Measurements from ENCODE around the gene PANX1.
"Not testable (repeated sequence)": the region's sequence is repeated elsewhere in the genome, so short reads cannot be mapped to it uniquely, and the experiment has no call there.

PANX1 gene, protein sequence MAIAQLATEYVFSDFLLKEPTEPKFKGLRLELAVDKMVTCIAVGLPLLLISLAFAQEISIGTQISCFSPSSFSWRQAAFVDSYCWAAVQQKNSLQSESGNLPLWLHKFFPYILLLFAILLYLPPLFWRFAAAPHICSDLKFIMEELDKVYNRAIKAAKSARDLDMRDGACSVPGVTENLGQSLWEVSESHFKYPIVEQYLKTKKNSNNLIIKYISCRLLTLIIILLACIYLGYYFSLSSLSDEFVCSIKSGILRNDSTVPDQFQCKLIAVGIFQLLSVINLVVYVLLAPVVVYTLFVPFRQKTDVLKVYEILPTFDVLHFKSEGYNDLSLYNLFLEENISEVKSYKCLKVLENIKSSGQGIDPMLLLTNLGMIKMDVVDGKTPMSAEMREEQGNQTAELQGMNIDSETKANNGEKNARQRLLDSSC

DNA sequence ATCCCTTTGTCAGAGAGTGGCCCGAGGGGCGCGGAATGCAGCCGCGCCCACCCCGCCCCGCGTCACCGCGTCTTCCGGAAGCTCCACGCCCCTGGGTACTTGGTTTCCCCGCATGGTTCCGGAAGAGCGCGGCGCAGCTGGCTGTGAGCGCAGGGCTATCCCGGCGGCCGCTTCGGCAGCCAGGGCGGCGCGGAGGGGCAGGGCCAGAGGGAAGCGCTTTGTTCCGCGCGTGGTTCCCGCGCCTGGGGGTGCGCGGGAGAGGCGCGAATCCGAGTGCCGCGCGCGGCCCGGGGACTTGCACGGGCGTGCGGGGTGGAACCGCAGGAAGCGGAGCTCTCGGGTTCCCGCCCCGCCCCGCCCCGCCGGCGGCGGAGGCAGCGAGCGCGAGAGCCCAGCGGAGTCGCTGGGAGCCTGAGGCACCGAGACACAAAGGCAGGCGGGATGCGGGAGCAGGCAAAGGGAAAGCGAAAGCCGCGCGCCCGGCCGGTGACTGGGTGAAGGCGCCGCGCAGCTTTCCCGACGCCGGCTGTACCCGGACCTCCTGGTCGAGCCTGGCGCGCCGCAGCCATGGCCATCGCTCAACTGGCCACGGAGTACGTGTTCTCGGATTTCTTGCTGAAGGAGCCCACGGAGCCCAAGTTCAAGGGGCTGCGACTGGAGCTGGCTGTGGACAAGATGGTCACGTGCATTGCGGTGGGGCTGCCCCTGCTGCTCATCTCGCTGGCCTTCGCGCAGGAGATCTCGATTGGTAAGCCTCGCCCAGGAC is at the start of gene PANX1:
Gene PANX1, plus strand, starts transcription at position 96 of the 766 bp plus-strand sequence. Its CDS starts 472 bp downstream, at position 568.
- peak; percentile 66 for DNase-seq (ENCODE audit: low read depth)

DNA sequence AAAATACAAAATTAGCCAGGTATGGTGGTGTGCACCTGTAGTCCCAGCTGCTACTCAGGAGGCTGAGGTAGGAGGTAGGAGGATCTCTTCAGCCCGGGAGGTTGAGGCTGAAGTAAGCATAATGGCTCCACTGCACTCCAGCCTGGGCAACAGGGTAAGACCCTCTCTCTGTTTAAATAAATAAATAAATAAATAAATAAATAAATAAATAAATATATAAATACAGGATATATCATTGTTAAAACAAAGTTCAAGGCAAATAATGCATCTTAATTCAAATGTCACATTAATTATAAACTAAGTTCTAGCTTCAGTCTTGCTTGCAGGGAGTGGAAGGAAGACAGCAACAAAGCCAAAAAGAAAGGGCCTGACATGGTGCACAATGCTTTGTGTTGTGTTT is 44.5 kb upstream of the PANX1 start:
- no peak for DNase-seq (ENCODE audit: low read depth)

DNA sequence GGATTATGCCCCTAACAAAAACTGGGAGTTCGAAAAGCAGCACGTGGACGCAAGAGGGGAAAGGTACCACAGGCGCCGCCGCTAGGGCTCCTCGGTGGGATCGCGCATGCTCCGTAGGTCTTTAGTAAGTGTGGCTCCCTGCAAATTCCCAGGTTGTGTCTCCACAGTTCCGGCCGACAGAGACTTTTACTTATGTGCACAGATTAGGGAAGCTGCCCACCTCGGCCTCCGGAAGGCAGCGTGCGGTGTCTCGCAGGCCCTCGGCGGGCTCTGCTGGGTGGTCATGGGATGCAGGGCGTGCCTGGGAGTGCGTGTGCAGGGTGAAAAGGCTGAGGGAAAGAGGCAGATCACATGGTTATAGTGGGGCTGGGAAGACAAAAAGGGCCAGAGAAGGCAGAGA is 39.7 kb upstream of the PANX1 start:
- no peak for DNase-seq (ENCODE audit: low read depth)

DNA sequence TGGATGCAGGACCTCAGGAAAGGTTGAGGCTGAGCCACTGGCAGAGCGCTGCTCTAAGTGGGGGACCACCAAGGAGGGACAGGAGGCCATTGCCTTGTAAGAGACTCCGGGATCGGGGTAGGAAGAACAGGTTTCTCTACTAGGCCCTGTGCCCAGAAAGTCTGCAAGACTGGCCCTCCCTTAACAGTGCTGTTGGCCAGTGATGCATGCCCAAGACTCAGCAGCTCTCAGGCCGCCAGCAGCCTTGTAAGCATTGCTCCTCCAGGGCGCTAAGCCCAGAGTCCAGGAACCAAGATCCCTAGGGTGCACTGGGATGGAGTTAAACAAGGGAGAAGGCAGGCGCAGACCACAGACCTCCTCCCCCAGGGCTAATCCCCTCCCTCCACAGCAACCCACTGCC is 39.3 kb upstream of the PANX1 start:
- no peak for DNase-seq (ENCODE audit: low read depth)

DNA sequence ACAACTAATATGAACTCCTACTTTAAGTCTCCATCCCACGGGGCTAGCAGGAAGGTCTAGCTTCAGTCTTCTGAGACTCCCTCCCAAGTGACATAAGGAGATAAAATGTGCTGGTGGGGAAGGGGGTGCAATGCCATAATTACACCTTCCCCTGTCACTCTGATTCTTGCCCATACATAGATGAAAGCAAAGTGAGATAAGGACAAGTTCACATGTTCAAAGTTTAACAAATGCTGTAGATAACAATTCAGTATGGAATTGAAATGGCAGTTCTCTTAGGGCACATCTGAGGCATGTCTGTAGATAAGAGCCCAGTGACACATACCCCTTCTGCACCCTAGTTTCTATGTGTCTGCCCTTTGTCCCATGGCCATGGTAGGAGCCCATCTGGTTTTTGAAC is 38.2 kb upstream of the PANX1 start:
- no peak for DNase-seq (ENCODE audit: low read depth)

DNA sequence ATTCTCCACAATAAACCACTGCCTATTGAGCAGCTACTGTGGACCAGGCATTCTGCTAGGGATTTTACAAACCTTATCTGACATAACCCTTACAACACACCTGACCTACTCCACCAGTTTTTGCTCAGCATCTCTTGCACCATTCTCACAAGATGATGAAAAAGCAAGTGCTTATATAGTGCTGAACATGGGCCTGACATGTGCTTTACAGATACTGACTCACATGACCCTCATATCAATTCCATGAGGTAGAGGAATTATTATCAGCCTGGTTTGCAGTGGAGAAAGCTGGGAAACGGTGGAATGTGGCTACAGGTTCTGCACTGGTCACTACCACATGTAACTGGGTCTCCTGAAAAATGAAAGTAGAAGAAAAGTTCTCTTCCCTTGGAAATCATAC is 37.5 kb upstream of the PANX1 start:
- no peak for DNase-seq (ENCODE audit: low read depth)

DNA sequence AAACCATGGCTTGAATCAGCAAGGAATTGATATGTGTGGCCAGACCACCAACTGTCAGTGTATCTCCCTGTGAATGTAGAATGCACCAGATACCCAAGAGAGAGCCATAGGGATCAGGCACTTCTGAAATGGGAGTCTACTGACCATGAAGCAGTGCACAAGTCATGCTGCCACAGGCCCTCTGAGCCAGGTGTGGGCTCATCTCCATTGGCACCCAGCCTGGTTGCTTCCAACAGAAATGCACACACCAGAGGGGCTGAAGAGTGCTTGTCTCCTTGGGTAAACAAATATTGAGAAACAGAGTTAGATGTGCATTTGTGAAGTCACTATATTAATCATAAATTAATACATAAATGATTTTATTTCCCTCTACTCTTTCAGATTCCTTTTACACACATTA is 28.4 kb upstream of the PANX1 start:
- DNase-seq (ENCODE audit: low read depth), result no peak

DNA sequence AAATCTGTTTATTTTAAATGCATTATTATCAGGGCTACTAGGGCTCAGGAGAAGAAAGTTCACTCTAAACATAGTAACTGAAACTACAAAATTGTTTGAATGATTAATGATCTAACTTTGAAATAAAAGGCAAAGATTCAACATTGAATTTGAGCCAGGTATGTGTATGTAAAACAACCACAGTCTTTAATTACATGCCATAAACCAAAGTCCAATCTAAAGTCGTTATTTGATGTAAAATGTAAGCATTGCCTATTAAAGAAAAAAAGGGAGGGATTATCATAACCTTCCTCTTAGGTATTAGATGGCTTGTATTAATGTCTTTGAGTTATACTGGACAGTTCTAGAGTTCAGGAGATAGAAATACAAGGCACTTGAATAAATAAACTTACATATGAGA is 25.2 kb upstream of the PANX1 start:
- DNase-seq (ENCODE audit: low read depth), result no peak

DNA sequence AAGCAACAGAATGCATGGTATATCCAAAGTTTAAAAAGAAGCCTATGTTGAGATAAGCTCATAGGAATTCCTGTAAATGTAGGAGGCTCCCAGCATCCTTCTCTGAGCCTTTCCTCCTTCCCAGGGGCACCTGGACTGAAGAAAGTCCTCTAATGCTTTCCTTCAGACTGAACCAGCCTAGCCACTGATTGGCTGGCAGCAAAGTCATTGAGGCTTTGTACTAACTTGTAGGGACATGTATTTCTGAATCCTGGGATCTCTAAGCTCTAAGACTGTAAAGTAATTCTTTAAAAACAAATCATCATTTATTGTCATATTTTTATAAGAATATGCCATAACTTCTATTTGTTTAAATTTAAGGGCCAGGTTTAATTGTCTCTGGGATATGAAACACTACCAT is 23.9 kb upstream of the PANX1 start:
- DNase-seq (ENCODE audit: low read depth), result no peak

DNA sequence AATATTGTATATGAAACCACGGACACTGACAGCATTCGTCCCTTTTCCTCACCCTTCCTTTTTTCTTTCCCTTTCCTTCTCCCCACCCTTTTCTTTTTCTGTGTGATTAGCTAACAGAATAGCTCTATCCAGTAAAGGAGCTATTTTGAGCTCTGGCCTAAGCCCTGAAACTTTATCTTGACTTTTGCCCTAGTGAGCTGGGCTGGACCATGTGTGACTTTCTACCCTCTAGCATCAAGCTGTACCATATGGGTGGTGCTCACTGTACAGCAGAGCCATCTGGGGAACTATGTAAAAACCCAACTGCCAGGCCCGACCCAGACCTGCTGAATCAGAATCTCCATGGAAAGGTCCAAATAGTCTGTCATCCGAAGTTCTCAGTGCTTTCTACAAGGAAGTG is 21.9 kb upstream of the PANX1 start:
- no peak for DNase-seq (ENCODE audit: low read depth)

DNA sequence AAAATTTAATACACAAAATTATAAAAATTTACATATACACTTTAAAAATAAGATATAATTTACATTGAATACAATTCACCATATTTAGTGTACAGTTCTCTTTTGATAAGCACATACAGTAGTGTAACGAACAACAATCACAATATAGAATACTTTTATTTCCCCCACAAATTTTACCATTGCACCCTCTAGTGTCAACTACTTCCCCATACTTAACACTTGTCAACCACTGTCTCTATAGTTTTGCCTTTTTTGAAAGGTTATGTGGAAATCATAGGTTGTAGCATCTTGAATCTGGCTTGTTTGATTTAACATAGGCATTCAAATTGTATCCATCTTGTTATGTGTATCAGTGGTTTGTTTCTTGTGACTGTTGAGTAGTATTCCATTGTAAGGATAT is 21.3 kb upstream of the PANX1 start:
- no peak for DNase-seq (ENCODE audit: low read depth)

DNA sequence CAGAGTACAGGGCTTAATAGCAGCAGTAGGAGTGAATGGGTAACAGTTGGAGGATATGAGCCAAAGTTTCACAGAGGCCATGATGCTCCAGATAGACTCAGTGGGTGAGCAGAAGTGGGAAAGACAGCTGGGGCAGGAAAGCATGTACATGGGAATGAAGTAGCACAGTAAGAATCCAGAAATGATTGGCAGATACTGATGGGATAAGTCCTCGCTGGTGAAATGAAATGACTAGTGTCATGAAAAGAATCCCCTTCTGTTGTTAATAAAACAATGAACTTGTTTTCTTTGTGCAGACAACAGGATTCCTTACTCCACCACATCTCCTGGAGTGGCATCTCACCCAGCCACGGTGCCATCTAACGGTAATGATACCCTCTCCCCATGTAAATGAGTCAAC is 17.4 kb upstream of the PANX1 start:
- DNase-seq (ENCODE audit: low read depth), result no peak

DNA sequence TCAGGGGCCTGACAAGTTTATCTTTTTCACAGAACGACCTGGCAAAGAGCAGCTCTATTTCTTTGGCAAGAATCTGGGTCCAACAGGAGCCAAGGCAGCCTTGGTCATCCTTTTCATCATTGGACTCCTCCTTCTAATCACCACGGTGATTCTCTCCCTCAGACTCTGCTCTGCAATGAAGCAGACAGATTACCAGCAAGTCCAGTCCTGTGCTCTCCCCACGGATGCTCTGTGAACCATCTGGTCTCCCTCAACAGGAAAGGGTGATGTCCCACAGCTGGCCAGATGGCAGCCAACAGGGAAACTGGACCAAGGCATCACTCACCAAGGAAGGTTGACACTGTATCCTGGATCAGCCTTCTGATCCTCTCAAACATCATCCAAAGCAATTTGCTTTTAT is 17.0 kb upstream of the PANX1 start:
- DNase-seq (ENCODE audit: low read depth), result no peak

DNA sequence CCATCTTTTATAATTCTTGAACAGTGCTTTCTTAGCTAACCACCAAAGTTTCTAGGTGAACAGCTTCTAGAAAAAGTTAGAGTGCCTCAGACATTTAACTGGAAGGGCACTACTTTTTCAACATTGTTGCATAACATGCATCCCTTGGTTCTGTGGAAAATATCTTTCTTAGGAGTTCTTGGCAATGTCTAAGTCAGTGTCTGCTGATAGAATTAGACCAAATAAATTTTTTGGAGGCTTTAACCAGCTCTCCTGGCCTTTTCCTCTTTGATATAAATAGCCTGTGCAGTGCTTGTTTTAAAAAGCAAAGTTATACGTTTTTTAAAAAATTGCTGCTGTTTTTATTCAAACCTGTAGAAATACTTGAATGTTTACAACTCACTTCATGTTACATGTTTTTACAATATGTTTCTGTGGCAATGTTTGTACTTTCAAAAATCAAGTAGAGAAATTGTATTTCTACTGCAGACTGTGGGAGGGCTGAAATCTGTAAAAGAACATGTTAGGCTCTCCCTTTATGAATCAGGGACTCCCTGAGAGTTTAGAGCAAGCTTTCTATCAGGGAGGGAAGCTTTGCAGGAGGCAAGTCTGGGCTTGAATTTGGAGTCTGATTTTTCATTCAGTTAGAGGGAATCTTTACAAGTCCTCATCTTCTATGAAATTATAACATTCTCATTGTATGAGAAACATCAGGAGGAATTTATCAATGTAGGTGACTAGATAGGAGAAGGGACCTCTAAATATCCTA is 16.3 kb upstream of the PANX1 start:
- no peak for DNase-seq (ENCODE audit: low read depth)

DNA sequence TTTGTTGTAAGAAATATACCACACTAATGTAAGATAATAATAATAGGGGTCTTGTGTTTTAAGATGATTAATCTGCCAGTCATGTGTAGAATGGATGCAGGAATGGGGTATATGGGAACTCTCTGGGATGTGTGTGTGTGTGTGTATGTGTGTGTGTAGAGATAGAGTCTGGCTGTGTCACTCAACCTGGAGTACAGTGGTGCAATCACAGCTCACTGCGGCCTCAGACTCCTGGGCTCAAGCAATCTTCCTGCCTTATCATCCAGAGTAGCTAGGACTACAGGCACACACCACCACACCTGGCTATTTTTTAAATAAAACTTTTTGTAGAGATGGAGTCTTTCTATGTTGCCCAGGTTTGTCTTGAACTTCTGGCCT is 11.5 kb upstream of the PANX1 start:
- no peak for DNase-seq (ENCODE audit: low read depth)

DNA sequence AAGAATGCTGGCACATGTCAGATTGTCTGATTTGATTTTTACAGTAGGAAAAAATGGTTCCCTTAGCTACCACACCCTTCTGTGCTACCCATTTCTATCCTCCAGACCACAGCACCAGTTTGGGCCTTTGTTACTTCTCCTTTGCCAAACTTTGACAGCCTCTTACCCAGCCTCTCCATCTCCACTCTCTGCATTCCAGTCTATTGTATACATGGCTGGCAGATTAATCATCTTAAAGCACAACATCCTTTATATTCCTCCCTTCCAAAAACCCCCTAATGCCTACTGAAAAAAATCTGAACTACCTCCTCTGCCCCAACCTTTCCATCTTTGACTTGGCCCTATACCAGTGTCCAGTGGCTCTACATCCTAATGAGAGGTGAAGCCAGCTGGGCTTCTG is 10.8 kb upstream of the PANX1 start:
- no peak for DNase-seq (ENCODE audit: low read depth)

DNA sequence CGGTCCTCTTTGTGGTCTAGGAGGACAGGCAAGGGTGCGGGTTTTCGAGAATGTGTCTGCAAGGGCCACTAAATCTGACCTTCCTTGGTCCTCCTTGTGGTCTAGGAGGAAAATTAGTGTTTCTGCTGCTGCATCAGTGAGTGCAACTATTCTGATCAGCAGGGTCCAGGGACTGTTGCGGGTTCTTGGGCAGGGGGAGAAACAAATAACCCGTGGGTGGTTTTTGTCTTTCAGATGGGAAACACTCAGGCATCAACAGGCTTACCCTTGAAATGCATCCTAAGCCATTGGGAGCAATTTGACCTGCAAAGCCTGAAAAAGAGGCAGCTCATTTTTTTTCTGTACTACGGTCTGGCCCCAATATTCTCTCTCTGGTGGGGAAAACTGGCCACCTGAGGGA is 9.0 kb upstream of the PANX1 start:
- DNase-seq (ENCODE audit: low read depth), result not testable (repeated sequence)

DNA sequence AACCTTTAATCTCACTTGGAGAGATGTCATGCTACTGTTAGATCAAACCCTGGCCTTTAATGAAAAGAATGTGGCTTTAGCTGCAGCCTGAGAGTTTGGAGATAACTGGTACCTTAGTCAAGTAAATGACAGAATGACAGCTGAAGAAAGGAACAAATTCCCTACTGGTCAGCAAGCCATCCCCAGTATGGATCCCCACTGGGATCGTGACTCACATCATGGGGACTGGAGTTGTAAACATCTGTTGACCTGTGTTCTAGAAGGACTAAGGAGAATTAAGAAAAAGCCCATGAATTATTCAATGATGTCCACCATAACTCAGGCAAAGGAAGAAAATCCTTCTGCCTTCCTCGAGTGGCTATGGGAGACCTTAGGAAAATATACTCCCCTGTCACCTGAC is 8.1 kb upstream of the PANX1 start:
- DNase-seq (ENCODE audit: low read depth), result not testable (repeated sequence)

DNA sequence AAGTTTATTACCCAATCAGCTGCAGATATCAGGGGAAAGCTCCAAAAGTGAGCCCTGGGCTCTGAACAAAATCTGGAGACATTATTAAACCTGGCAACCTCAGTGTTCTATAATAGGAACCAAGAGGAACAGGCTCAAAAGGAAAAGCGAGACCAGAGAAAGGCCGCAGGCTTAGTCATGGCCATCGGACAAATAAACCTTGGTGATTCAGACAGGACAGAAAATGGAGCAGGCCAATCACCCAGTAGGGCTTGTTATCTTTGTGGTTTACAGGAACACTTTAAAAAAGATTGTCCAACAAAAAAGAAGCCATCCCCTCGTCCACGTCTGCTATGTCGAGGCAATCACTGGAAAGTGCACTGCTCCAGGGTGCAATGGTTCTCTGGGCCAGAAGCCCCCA is 7.7 kb upstream of the PANX1 start:
- no peak for DNase-seq (ENCODE audit: low read depth)

DNA sequence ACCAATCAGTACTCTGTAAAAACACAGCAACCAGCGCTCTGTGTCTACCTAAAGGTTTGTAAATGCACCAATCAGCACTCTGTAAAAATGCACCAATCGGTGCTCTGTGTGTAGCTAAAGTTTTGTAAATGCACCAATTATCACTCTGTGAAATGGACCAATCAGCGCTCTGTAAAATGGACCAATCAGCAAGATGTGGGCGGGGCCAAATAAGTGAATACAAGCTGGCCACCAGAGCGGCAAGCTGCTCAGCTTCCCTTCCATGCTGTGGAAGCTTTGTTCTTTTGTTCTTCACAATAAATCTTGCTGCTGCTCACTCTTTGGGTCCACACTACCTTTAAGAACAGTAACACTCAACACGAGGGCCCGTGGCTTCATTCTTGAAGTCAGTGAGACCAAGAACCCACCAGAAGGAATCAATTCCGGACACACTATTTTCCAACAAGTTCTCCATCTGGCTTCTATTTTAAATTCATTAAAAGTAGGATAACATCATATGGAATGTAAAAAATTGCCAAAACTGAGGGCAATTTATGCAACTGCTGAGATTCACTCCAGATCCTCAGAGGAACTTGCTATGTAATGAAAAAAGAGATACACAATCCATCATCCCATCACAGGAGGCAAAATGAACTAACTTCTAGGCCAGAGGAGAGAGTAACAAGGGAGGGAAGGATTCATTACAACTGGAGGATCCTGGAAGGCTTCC is 3.1 kb upstream of the PANX1 start:
- no peak for DNase-seq (ENCODE audit: low read depth)

DNA sequence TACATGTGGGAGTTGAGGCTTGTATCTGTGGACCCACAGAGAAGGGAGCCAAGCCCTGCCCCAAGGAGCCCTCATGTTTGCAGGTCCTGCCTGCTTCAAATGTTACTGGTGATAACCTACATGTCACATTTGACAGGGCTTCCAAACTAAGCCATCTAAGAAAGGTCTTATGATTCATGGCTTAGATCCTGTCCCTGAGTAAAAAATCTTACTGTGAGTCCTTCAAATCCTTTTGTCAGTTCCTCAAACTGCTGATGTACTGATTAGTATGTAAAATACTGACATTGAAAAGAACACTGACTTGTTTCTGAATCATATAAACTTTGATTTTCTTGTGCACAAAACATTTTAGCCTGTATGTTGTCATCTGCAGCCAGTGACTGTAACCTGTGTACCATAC is 1.0 kb upstream of the PANX1 start:
- DNase-seq (ENCODE audit: low read depth), result no peak

DNA sequence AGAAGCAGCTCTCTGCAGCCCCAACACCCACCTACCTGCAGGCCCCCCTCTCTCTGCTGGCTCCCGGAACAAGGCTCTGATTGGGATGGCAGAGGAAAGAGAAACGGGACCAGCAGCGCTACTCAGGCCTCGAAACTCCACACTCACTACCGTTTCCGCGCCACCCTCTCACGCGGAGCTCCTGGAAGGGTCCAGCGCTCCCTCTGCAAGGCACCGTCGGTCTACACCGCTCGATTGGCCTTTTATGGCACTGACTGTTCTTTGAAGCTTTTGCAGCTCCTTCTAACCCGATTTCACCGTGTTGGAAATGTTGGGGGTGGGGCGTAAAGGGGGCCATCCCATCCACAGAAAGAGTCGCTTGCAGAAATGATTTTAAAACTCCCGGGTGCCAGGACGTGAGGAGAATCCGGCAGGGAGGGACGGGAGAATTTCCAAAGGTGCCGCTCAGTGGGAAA is 323 bp upstream of the PANX1 start:
- DNase-seq (ENCODE audit: low read depth), result no peak

All from activated T-helper 1 cell treated with Interleukin-2 at 50 U/mL for 16 hours (primary cell).